ENCODE results near the gene DDX1.
"Not testable (repeated sequence)": the region's sequence is repeated elsewhere in the genome, so short reads cannot be mapped to it uniquely, and the experiment has no call there.

The DDX1 gene

GRCh38 chr2:15673919-15674636, 82.4 kb downstream of the DDX1 start:
- Histone ChIP-seq H3K9ac (ENCODE audit: low read depth, low read length) (no peak overlapping the region), H3K9me3 (ENCODE audit: insufficient read depth, low read depth, low read length) (no peaks in the 10 kb centered on the region; the same call in 1 of the 2 replicates), H3K27ac (ENCODE audit: low read length) (no peak overlapping the region), H3K36me3 (ENCODE audit: insufficient read depth, low read depth, low read length) (no peaks in the 10 kb centered on the region), H3K27me3 (ENCODE audit: insufficient read depth, low read length) (no peaks in the 10 kb centered on the region), H3K4me3 (ENCODE audit: low read length) (no peak overlapping the region), H3K4me1 (ENCODE audit: insufficient read depth, low read length) (no peaks in the 10 kb centered on the region)

- no peak overlapping the region for H3K27ac ChIP-seq (ENCODE audit: low read length)
- no peaks in the 10 kb centered on the region for H3K4me1 ChIP-seq (ENCODE audit: insufficient read depth, low read length)
- H3K9me3 ChIP-seq (ENCODE audit: insufficient read depth, low read depth, low read length): peaks cover 5% of the 10 kb centered on the region
- H3K9ac ChIP-seq (ENCODE audit: low read depth, low read length): no peak overlapping the region
- H3K4me3 ChIP-seq (ENCODE audit: low read length): no peak overlapping the region
- no peaks in the 10 kb centered on the region for H3K36me3 ChIP-seq (ENCODE audit: insufficient read depth, low read depth, low read length)
- H3K27me3 ChIP-seq (ENCODE audit: insufficient read depth, low read length): no peaks in the 10 kb centered on the region
These were observed 83.2 kb downstream of the DDX1 start for GRCh38 chr2:15674637-15675455.

- Histone ChIP-seq H3K9me3 (ENCODE audit: insufficient read depth, low read depth, low read length) (peaks cover 5% of the 10 kb centered on the region), H3K36me3 (ENCODE audit: insufficient read depth, low read depth, low read length) (no peaks in the 10 kb centered on the region), H3K4me1 (ENCODE audit: insufficient read depth, low read length) (no peaks in the 10 kb centered on the region), H3K9ac (ENCODE audit: low read depth, low read length) (no peak overlapping the region), H3K27ac (ENCODE audit: low read length) (no peak overlapping the region), H3K4me3 (ENCODE audit: low read length) (no peak overlapping the region), H3K27me3 (ENCODE audit: insufficient read depth, low read length) (no peaks in the 10 kb centered on the region)
These were observed 84.0 kb downstream of the DDX1 start for GRCh38 chr2:15675456-15676195.

DNA sequence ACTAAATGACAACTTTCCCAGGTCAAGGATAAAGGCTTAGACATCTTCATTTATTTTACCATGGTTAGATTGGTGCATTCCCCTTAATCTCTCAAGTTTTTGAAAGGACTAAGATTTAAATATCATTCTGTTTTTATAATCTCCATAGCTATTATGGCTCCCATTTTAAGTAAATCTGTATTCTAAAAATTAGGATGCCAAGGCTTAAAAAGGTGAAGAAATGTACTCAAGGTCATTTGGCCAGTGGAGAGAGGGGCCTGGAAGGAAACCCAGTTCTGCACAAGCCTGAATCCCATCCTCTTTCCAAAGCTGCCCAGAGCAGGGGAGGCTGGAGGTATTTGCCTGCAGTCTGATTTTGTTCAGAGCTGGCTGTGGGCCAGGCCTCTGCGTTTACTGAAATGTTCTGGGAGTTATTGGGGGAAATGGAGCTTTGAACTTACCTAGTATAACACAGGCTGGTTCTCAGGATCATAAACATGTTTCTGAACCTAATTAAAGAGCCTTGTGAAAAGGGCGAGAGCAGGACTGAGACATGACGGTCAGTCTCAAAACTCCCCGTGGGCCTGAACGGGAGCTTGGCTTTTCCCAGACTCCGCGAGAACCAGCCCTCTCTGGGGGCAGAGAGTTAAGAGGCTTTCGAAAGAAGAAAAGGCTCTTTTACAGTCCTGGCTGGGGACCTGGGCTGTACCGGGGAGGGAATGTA, 85.6 kb downstream of the DDX1 start:
- Histone ChIP-seq H3K27me3 (ENCODE audit: insufficient read depth, low read length) (no peaks in the 10 kb centered on the region), H3K36me3 (ENCODE audit: insufficient read depth, low read depth, low read length) (no peaks in the 10 kb centered on the region), H3K27ac (ENCODE audit: low read length) (no peak overlapping the region), H3K9ac (ENCODE audit: low read depth, low read length) (no peak overlapping the region), H3K9me3 (ENCODE audit: insufficient read depth, low read depth, low read length) (peaks cover 5% of the 10 kb centered on the region), H3K4me1 (ENCODE audit: insufficient read depth, low read length) (no peaks in the 10 kb centered on the region), H3K4me3 (ENCODE audit: low read length) (no peak overlapping the region)

- Histone ChIP-seq H3K9me3 (ENCODE audit: insufficient read depth, low read depth, low read length) (peaks cover 5% of the 10 kb centered on the region), H3K4me1 (ENCODE audit: insufficient read depth, low read length) (no peaks in the 10 kb centered on the region), H3K27ac (ENCODE audit: low read length) (no peak overlapping the region), H3K27me3 (ENCODE audit: insufficient read depth, low read length) (no peaks in the 10 kb centered on the region), H3K36me3 (ENCODE audit: insufficient read depth, low read depth, low read length) (no peaks in the 10 kb centered on the region), H3K4me3 (ENCODE audit: low read length) (no peak overlapping the region), H3K9ac (ENCODE audit: low read depth, low read length) (no peak overlapping the region)
These were observed 86.7 kb downstream of the DDX1 start for GRCh38 chr2:15678346-15678745.

DNA sequence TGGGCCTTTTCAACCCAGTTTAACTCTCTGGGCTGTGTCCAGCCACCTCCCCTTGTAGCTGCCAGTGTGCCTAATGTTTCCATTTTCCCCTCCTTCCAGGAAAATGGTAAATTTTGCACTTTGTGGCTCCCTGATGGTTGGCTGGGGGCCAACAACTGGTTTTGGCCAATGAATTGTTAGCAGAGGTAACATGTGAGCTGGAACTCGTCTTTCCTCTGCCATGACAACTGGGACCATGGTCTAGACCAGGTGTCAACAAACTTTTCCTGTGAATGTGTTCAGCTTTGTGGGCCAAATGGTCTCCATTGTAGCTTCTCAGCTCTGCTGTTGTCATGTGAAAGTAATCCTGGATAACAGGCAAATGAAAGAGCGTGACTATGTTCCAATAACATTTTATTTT, 87.2 kb downstream of the DDX1 start:
- H3K27ac ChIP-seq (ENCODE audit: low read length): no peak overlapping the region
- no peak overlapping the region for H3K9ac ChIP-seq (ENCODE audit: low read depth, low read length)
- no peaks in the 10 kb centered on the region for H3K4me1 ChIP-seq (ENCODE audit: insufficient read depth, low read length)
- peaks cover 5% of the 10 kb centered on the region for H3K9me3 ChIP-seq (ENCODE audit: insufficient read depth, low read depth, low read length)
- H3K27me3 ChIP-seq (ENCODE audit: insufficient read depth, low read length): no peaks in the 10 kb centered on the region
- H3K4me3 ChIP-seq (ENCODE audit: low read length): no peak overlapping the region
- H3K36me3 ChIP-seq (ENCODE audit: insufficient read depth, low read depth, low read length): no peaks in the 10 kb centered on the region

GRCh38 chr2:15679386-15679924, 87.8 kb downstream of the DDX1 start:
- Histone ChIP-seq H3K27me3 (ENCODE audit: insufficient read depth, low read length) (no peaks in the 10 kb centered on the region), H3K4me3 (ENCODE audit: low read length) (no peak overlapping the region), H3K4me1 (ENCODE audit: insufficient read depth, low read length) (no peaks in the 10 kb centered on the region), H3K9me3 (ENCODE audit: insufficient read depth, low read depth, low read length) (peaks cover 5% of the 10 kb centered on the region), H3K27ac (ENCODE audit: low read length) (no peak overlapping the region), H3K9ac (ENCODE audit: low read depth, low read length) (no peak overlapping the region), H3K36me3 (ENCODE audit: insufficient read depth, low read depth, low read length) (no peaks in the 10 kb centered on the region)

- not testable (repeated sequence) for H3K36me3 ChIP-seq (ENCODE audit: insufficient read depth, low read depth, low read length); H3K9me3 ChIP-seq (ENCODE audit: insufficient read depth, low read depth, low read length); H3K9ac ChIP-seq (ENCODE audit: low read depth, low read length); H3K27ac ChIP-seq (ENCODE audit: low read length); H3K4me3 ChIP-seq (ENCODE audit: low read length); H3K27me3 ChIP-seq (ENCODE audit: insufficient read depth, low read length); H3K4me1 ChIP-seq (ENCODE audit: insufficient read depth, low read length)
These were observed 88.5 kb downstream of the DDX1 start for GRCh38 chr2:15680132-15680531.

All from iPS-20b (cell line).